ENCODE data around the gene GPRC5A. TPM values are rescaled to one million over a fixed set of nuclear protein-coding genes. Genes with fewer than 3 reads are reported as not detected.
A peak's percentile ranks its signal among the peaks of the same experiment; 100 is the strongest.

GPRC5A gene
- total RNA-seq, 6 donors from 2014 or later: 194 to 890 (median 653) TPM

- H3K9me3 ChIP-seq: no peaks in the 10 kb centered on the region
- peak overlapping the region; percentile 11 to 73 (median 50) for H3K27ac ChIP-seq
- DNase-seq: no peak
- 55 to 78% methylated on average over 2 of the region's 2 CpGs for WGBS, 2 donors
- H3K27me3 ChIP-seq: no peaks in the 10 kb centered on the region
- H3K36me3 ChIP-seq: no peaks in the 10 kb centered on the region
- H3K4me1 ChIP-seq: peaks cover 3 to 45% (median 19%) of the 10 kb centered on the region in 4 donors
- H3K4me3 ChIP-seq: peak overlapping the region in 1 of 4 donors; percentile 15
- ATAC-seq (ENCODE audit: low FRiP score in 2 of 2): no peak
- TF ChIP-seq POLR2A (IDR thresholded peaks at IDR 0.05) (no peak), POLR2AphosphoS5 (IDR thresholded peaks at IDR 0.05) (no peak), CTCF (IDR thresholded peaks at IDR 0.05) (no peak), EP300 (IDR thresholded peaks at IDR 0.05) (no peak)
Observed at GRCh38 chr12:12900786-12901157, 9.4 kb downstream of the GPRC5A start.

- peaks cover 3 to 45% (median 19%) of the 10 kb centered on the region in 4 donors for H3K4me1 ChIP-seq
- TF ChIP-seq CTCF (IDR thresholded peaks at IDR 0.05) (no peak), POLR2AphosphoS5 (IDR thresholded peaks at IDR 0.05) (peak in 1 of 2 donors; percentile 46), POLR2A (IDR thresholded peaks at IDR 0.05) (no peak), EP300 (IDR thresholded peaks at IDR 0.05) (no peak)
- H3K27ac ChIP-seq: peak overlapping the region; percentile 9 to 73 (median 62)
- H3K36me3 ChIP-seq: no peaks in the 10 kb centered on the region
- DNase-seq: peak in 1 of 2 donors; percentile 58
- peak overlapping the region in 1 of 4 donors; percentile 15 for H3K4me3 ChIP-seq
- H3K9me3 ChIP-seq: no peaks in the 10 kb centered on the region
- 72 to 75% methylated on average over 10 of the region's 10 CpGs for WGBS, 2 donors
- ATAC-seq (ENCODE audit: low FRiP score in 2 of 2): peak; percentile 63 to 86
- no peaks in the 10 kb centered on the region for H3K27me3 ChIP-seq
Observed at GRCh38 chr12:12901158-12901791, 9.9 kb downstream of the GPRC5A start.

DNA sequence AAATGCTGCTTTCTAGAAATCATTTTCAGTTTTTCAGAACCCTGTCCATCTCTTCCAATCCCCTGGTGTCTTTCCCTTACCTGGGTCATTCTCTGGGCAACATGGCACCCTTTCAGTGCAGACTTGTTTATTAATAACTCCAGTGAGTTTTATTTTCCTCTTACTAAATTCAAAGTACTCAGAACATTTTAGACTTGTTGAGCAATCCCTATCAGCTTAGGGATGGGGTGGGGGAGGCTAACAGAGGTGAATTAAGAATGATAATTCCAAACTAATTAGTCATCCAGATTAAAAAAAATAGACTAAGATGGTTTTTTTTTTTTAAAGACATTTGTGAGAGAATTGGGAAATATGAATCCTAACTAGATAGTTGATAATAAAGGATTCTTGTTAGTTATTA, 10.7 kb downstream of the GPRC5A start:
- Histone ChIP-seq H3K4me1 (peaks cover 3 to 45% (median 19%) of the 10 kb centered on the region in 4 donors), H3K36me3 (no peaks in the 10 kb centered on the region), H3K4me3 (no peak overlapping the region), H3K27ac (peak overlapping the region; percentile 9 to 73 (median 62)), H3K9me3 (no peaks in the 10 kb centered on the region), H3K27me3 (no peaks in the 10 kb centered on the region)
- TF ChIP-seq EP300 (IDR thresholded peaks at IDR 0.05) (no peak), POLR2AphosphoS5 (IDR thresholded peaks at IDR 0.05) (no peak), CTCF (IDR thresholded peaks at IDR 0.05) (no peak), POLR2A (IDR thresholded peaks at IDR 0.05) (no peak)
- ATAC-seq (ENCODE audit: low FRiP score in 2 of 2) (peak in 1 of 2 donors; percentile 55), DNase-seq (no peak)

DNA sequence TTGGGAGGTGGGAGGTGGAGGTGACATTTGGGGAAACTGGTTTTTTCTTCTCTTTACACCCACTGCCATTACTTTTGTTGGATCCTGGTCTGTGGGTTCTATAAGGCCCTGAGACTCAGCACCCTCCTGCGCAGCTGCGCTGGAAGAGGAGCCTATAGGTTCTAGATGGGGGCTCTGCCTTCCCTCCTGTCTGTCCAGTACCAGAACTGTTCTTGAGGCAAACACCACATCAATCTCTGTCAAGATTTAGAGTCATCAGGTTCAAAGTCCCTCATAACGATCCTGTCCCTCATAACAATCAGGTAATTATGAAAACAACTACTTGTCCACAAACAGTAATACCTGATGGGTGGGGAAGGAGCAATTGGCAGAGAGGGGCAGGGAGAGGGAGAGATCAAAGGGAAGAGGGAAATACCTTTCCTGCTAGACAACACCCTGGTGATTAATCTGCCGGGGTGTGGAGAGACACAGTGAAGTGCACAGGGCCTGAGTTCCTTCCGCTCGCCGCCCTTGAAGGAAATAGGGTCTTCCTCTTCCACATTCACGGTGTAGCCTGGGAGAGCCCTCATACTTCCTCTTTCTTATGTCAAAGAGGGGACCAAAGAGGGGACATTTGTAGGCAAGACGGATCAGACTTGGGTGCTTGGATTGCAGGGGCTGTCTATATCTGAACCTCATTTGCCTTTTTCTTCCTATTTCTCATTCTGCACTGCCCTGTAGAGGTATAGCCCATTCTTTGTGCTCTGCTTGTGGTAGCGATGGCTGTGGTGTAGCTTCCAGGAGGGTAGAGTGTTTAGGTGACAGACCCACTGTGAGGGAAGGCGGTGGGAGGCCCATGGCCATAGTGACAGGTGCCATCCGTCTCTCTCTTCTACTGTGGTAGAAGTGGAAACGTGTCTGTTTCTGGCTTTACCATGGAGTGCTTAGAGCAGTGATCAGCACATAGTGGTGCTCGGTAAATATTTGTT, 12.6 kb downstream of the GPRC5A start:
- Histone ChIP-seq H3K4me1 (peaks cover 3 to 45% (median 18%) of the 10 kb centered on the region in 4 donors), H3K4me3 (peak overlapping the region in 1 of 4 donors; percentile 7), H3K27me3 (no peaks in the 10 kb centered on the region), H3K27ac (peak overlapping the region in 3 of 4 donors; percentile 8 to 67 (median 43)), H3K36me3 (no peaks in the 10 kb centered on the region), H3K9me3 (no peaks in the 10 kb centered on the region)
- TF ChIP-seq POLR2A (IDR thresholded peaks at IDR 0.05) (no peak), POLR2AphosphoS5 (IDR thresholded peaks at IDR 0.05) (no peak), CTCF (IDR thresholded peaks at IDR 0.05) (no peak), EP300 (IDR thresholded peaks at IDR 0.05) (no peak)
- WGBS, 2 donors: 52 to 62% methylated on average over 12 to 14 of the region's 14 CpGs
- no peak for ATAC-seq (ENCODE audit: low FRiP score in 2 of 2)
- no peak for DNase-seq

Measured in upper lobe of left lung (tissue), 6 donors.